ENCODE measurements around the gene RNF130. TPM values are rescaled to one million over a fixed set of nuclear protein-coding genes. Genes with fewer than 3 reads are reported as not detected.

Gene RNF130
- total RNA-seq, 1 donor from 2014 or later = 29.8 TPM

- H3K36me3 Mint-ChIP-seq (ENCODE audit: low read depth, unreplicated experiment) = peaks cover 20% of the 10 kb centered on the region
Observed at GRCh38 chr5:179953987-179954386, 117.6 kb downstream of the RNF130 start.

DNA sequence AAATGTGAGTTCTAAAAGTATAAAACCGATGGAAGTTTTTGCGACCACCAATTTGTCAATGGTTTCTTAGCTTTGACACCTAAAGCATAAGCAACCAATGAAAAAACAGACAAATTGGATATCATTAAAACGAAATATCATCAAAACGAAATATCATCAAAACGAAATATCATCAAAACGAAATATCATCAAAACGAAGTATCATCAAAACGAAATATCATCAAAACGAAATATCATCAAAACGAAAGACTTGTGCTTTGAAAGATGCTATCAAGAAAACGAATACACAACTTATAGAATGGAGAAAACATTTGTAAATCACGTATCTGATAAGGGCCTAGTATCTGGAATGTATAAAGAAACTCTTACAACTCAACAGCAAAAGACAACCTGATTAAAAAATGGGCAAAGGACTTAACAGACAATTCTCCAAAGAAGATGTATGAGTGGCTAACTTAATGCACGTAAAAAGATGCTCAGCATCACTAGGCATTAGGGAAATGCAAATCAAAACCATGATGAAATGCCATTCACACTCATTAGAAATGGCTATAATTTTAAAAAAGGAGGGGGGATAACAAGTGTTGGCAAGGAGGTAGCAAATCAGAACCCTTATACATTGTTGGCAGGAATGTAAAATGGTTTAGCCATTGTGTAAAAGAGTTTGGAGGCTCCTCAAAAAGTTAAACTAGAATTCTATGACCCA, 134.4 kb downstream of the RNF130 start:
- TF ChIP-seq EZH2 (IDR thresholded peaks at IDR 0.05; ENCODE audit: insufficient read depth, low read length) = no peak
- TF ChIP-seq CTCF (IDR thresholded peaks at IDR 0.05; ENCODE audit: insufficient read depth, low read depth, low read length) = no peak
- no peak overlapping the region for H3K9ac ChIP-seq (ENCODE audit: low read length)
- H3K27me3 ChIP-seq (ENCODE audit: insufficient read depth, low read length) = no peaks in the 10 kb centered on the region
- no peaks in the 10 kb centered on the region for H3K9me3 ChIP-seq (ENCODE audit: insufficient read depth, low read depth, low read length)
- Mint-ChIP-seq H3K27me3 (ENCODE audit: low read depth, unreplicated experiment) (no peaks in the 10 kb centered on the region), H3K4me1 (ENCODE audit: low read depth, unreplicated experiment) (no peaks in the 10 kb centered on the region), H3K9me3 (ENCODE audit: unreplicated experiment) (no peaks in the 10 kb centered on the region), H3K27ac (ENCODE audit: unreplicated experiment) (no peak overlapping the region), H3K36me3 (ENCODE audit: low read depth, unreplicated experiment) (peaks cover 2% of the 10 kb centered on the region), H3K4me3 (ENCODE audit: unreplicated experiment) (no peak overlapping the region)
- no peaks in the 10 kb centered on the region for H3K36me3 ChIP-seq (ENCODE audit: insufficient read depth, low read length)
- H3K4me3 ChIP-seq (ENCODE audit: insufficient read depth, low read depth, low read length) = no peak overlapping the region
- FAIRE-seq = peak; percentile 23
- no peaks in the 10 kb centered on the region for H3K79me2 ChIP-seq (ENCODE audit: insufficient read depth, low read length)
- no peak overlapping the region for H3K27ac ChIP-seq (ENCODE audit: low read depth, low read length)
- H3K4me1 ChIP-seq (ENCODE audit: insufficient read depth, low read length) = no peaks in the 10 kb centered on the region
- DNase-seq (ENCODE audit: low read depth) = no peak
- no peak overlapping the region for H2AFZ ChIP-seq (ENCODE audit: low read depth, low read length)
- no peaks in the 10 kb centered on the region for H4K20me1 ChIP-seq (ENCODE audit: insufficient read depth, low read length)
- H3K4me2 ChIP-seq (ENCODE audit: low read length) = no peak overlapping the region

More at GRCh38 chr5:179953987-179954386, 117.6 kb downstream of the RNF130 start:
- Histone ChIP-seq H3K27ac (ENCODE audit: low read depth, low read length) (no peak overlapping the region), H4K20me1 (ENCODE audit: insufficient read depth, low read length) (peaks cover 3% of the 10 kb centered on the region), H3K4me1 (ENCODE audit: insufficient read depth, low read length) (no peaks in the 10 kb centered on the region), H3K4me3 (ENCODE audit: insufficient read depth, low read depth, low read length) (no peak overlapping the region), H3K9ac (ENCODE audit: low read length) (no peak overlapping the region), H3K4me2 (ENCODE audit: low read length) (no peak overlapping the region), H3K79me2 (ENCODE audit: insufficient read depth, low read length) (no peaks in the 10 kb centered on the region), H3K36me3 (ENCODE audit: insufficient read depth, low read length) (no peaks in the 10 kb centered on the region), H3K9me3 (ENCODE audit: insufficient read depth, low read depth, low read length) (no peaks in the 10 kb centered on the region), H2AFZ (ENCODE audit: low read depth, low read length) (no peak overlapping the region), H3K27me3 (ENCODE audit: insufficient read depth, low read length) (no peaks in the 10 kb centered on the region)
- Mint-ChIP-seq H3K27me3 (ENCODE audit: low read depth, unreplicated experiment) (no peaks in the 10 kb centered on the region), H3K27ac (ENCODE audit: unreplicated experiment) (no peak overlapping the region), H3K4me3 (ENCODE audit: unreplicated experiment) (no peak overlapping the region), H3K9me3 (ENCODE audit: unreplicated experiment) (peaks cover 4% of the 10 kb centered on the region), H3K4me1 (ENCODE audit: low read depth, unreplicated experiment) (no peaks in the 10 kb centered on the region)
- TF ChIP-seq CTCF (IDR thresholded peaks at IDR 0.05; ENCODE audit: insufficient read depth, low read depth, low read length) = no peak
- TF ChIP-seq EZH2 (IDR thresholded peaks at IDR 0.05; ENCODE audit: insufficient read depth, low read length) = no peak
- DNase-seq (ENCODE audit: low read depth) = no peak
- no peak for FAIRE-seq

- no peak overlapping the region for H3K4me2 ChIP-seq (ENCODE audit: low read length)
- no peaks in the 10 kb centered on the region for H3K27me3 Mint-ChIP-seq (ENCODE audit: low read depth, unreplicated experiment)
- no peak overlapping the region for H2AFZ ChIP-seq (ENCODE audit: low read depth, low read length)
- no peak overlapping the region for H3K9ac ChIP-seq (ENCODE audit: low read length)
- H4K20me1 ChIP-seq (ENCODE audit: insufficient read depth, low read length) = no peaks in the 10 kb centered on the region
- no peaks in the 10 kb centered on the region for H3K4me1 Mint-ChIP-seq (ENCODE audit: low read depth, unreplicated experiment)
- no peak overlapping the region for H3K27ac ChIP-seq (ENCODE audit: low read depth, low read length)
- H3K4me3 Mint-ChIP-seq (ENCODE audit: unreplicated experiment) = no peak overlapping the region
- H3K27me3 ChIP-seq (ENCODE audit: insufficient read depth, low read length) = no peaks in the 10 kb centered on the region
- no peak overlapping the region for H3K27ac Mint-ChIP-seq (ENCODE audit: unreplicated experiment)
- DNase-seq (ENCODE audit: low read depth) (peak; percentile 6), FAIRE-seq (no peak)
- H3K9me3 ChIP-seq (ENCODE audit: insufficient read depth, low read depth, low read length) = no peaks in the 10 kb centered on the region
- TF ChIP-seq CTCF (IDR thresholded peaks at IDR 0.05; ENCODE audit: insufficient read depth, low read depth, low read length) = no peak
- TF ChIP-seq EZH2 (IDR thresholded peaks at IDR 0.05; ENCODE audit: insufficient read depth, low read length) = no peak
- H3K4me1 ChIP-seq (ENCODE audit: insufficient read depth, low read length) = no peaks in the 10 kb centered on the region
- no peaks in the 10 kb centered on the region for H3K9me3 Mint-ChIP-seq (ENCODE audit: unreplicated experiment)
- H3K4me3 ChIP-seq (ENCODE audit: insufficient read depth, low read depth, low read length) = no peak overlapping the region
- no peaks in the 10 kb centered on the region for H3K36me3 ChIP-seq (ENCODE audit: insufficient read depth, low read length)
- no peaks in the 10 kb centered on the region for H3K79me2 ChIP-seq (ENCODE audit: insufficient read depth, low read length)
- H3K36me3 Mint-ChIP-seq (ENCODE audit: low read depth, unreplicated experiment) = no peaks in the 10 kb centered on the region
Observed at GRCh38 chr5:179930788-179931473, 140.6 kb downstream of the RNF130 start.

All from astrocyte (in vitro differentiated cells and primary cell).